HCT116 (cell line): ENCODE measurements around the gene CCDC9. TPM values are rescaled to one million over a fixed set of nuclear protein-coding genes. Genes with fewer than 3 reads are reported as not detected.

Experiments used
- ATAC-seq: fragments of 200-7000 bp; cut with Tn5 transposase; 2 replicates; pipeline ENCODE4 v1.9.1; 2020; ENCODE audit warnings: mild to moderate bottlenecking, moderate library complexity
- BruUV-seq: library from RNA; stranded (reverse); fragments of 400-500 nt; replicated peaks from 2 replicates; lab custom pipeline; 2021; lab: Mats Ljungman, UMichigan
- CTCF ChIA-PET: fragments of 300-600 bp; sonication (Branson Sonifier 250); formaldehyde crosslinking; loops from one replicate; lab custom pipeline; 2021; ENCODE audit warnings: antibody characterized with exemption; lab: Charles Lee
- POLR2A ChIA-PET: fragments of 300-600, 350-600 bp; sonication (Branson Sonifier 250); formaldehyde crosslinking; loops from one replicate; lab custom pipeline; 2021; ENCODE audit warnings: antibody characterized with exemption; lab: Charles Lee
- RAD21 ChIA-PET, 2 experiments: fragments of 300-600 bp; sonication (Branson Sonifier 250); formaldehyde crosslinking; loops; one replicate each; lab custom pipeline; 2023; ENCODE audit warnings: low total read pairs in 2 of 2; ENCODE audit not compliant: uncharacterized antibody in 2 of 2, unreplicated experiment in 2 of 2, low non-redundant PET in 1 of 2; lab: Charles Lee
- DNase-seq: peaks from one replicate; pipeline ENCODE4 v3.0.0-alpha.2; 2010; ENCODE audit warnings: low read depth, low spot score
- H2AFZ ChIP-seq: fragments of 200-600 bp; shearing (Covaris generic), sonication (generic); 2 replicates; pipeline ENCODE4 v1.6.1; 2017; ENCODE audit warnings: low read depth, mixed run types, mixed read lengths, antibody characterized with exemption, low read length; ENCODE audit not compliant: poor library complexity, severe bottlenecking
- H3K27ac ChIP-seq: 2 replicates; pipeline ENCODE4 v1.5.1; 2012; ENCODE audit warnings: low read depth, low read length
- H3K27me3 ChIP-seq: fragments of 200-600 bp; sonication (generic); 2 replicates; pipeline ENCODE4 v1.6.1; 2016; ENCODE audit warnings: mixed run types, low read length, mixed read lengths; ENCODE audit not compliant: insufficient read depth
- H3K36me3 ChIP-seq, 2 experiments: fragments of 200-500 bp in 1 of 2; fragments of 200-600 bp in 1 of 2; sonication (Bioruptor generic) in 1 of 2; sonication (generic) in 1 of 2; 2 replicates each; pipeline versions ENCODE4 v1.5.1 to v1.6.1; 2014 to 2016; ENCODE audit warnings: low read length in 2 of 2, inconsistent platforms in 1 of 2, mixed read lengths in 1 of 2, mixed run types in 1 of 2; ENCODE audit not compliant: insufficient read depth in 2 of 2, control insufficient read depth in 1 of 2
- H3K4me1 ChIP-seq, 2 experiments: fragments of 200-600 bp in 1 of 2; sonication (generic) in 1 of 2; 2 replicates each; pipeline versions ENCODE4 v1.5.1 to v1.6.1; 2012 to 2017; ENCODE audit warnings: low read length in 2 of 2, inconsistent platforms in 1 of 2, mild to moderate bottlenecking in 1 of 2, mixed read lengths in 1 of 2, mixed run types in 1 of 2, moderate library complexity in 1 of 2; ENCODE audit not compliant: insufficient read depth in 2 of 2, control insufficient read depth in 1 of 2
- H3K4me2 ChIP-seq: fragments of 200-600 bp; sonication (generic); 2 replicates; pipeline ENCODE4 v1.6.1; 2017; ENCODE audit warnings: mixed run types, low read length, mixed read lengths
- H3K4me3 ChIP-seq, 2 experiments: fragments of 200-600 bp in 1 of 2; sonication (generic) in 1 of 2; replicated peaks in 1 of 2; 2 replicates each; pipeline ENCODE4 v1.5.1; 2011 to 2016; ENCODE audit warnings: low read length in 2 of 2, control low read depth in 1 of 2, low read depth in 1 of 2, mild to moderate bottlenecking in 1 of 2, mixed read lengths in 1 of 2, mixed run types in 1 of 2
- H3K79me2 ChIP-seq: fragments of 200-600 bp; sonication (generic); 2 replicates; pipeline ENCODE4 v1.6.1; 2017; ENCODE audit warnings: mild to moderate bottlenecking, mixed run types, low read length, moderate library complexity, mixed read lengths; ENCODE audit not compliant: insufficient read depth
- H3K9ac ChIP-seq: fragments of 200-600 bp; sonication (generic); 2 replicates; pipeline ENCODE4 v1.6.1; 2016; ENCODE audit warnings: low read length, mixed read lengths
- H3K9me2 ChIP-seq: fragments of 200-600 bp; sonication (generic), shearing (Covaris generic); 2 replicates; pipeline ENCODE4 v1.6.1; 2017; ENCODE audit warnings: mixed run types, mild to moderate bottlenecking, moderate library complexity; ENCODE audit not compliant: insufficient read depth
- H3K9me3 ChIP-seq, 2 experiments: fragments of 200-500 bp in 1 of 2; fragments of 200-600 bp in 1 of 2; sonication (Bioruptor generic) in 1 of 2; sonication (generic) in 1 of 2; 2 replicates each; pipeline ENCODE4 v1.6.1; 2014 to 2017; ENCODE audit warnings: low read length in 2 of 2, mixed read lengths in 2 of 2, inconsistent platforms in 1 of 2, low read depth in 1 of 2, mild to moderate bottlenecking in 1 of 2, mixed run types in 1 of 2, moderate library complexity in 1 of 2; ENCODE audit not compliant: control insufficient read depth in 1 of 2, insufficient read depth in 1 of 2
- H4K20me1 ChIP-seq: fragments of 200-600 bp; sonication (generic), shearing (Covaris generic); 2 replicates; pipeline ENCODE4 v1.6.1; 2017; ENCODE audit warnings: mixed run types, mild to moderate bottlenecking, moderate library complexity; ENCODE audit not compliant: insufficient read depth
- ELF1 ChIP-seq: IDR thresholded peaks from 2 replicates; pipeline ENCODE4 v1.6.1; 2012; ENCODE audit warnings: low read depth, borderline replicate concordance
- EZH2 ChIP-seq: fragments of 200-600 bp; sonication (generic); IDR thresholded peaks from 2 replicates; pipeline ENCODE4 v1.6.1; 2017; ENCODE audit warnings: antibody characterized with exemption, mixed run types
- JUND ChIP-seq: IDR thresholded peaks from 2 replicates; pipeline ENCODE4 v1.6.1; 2012
- RAD21 ChIP-seq: IDR thresholded peaks from 2 replicates; pipeline ENCODE4 v1.6.1; 2012; ENCODE audit warnings: low read depth, mild to moderate bottlenecking
- SIN3A ChIP-seq: IDR thresholded peaks from 2 replicates; pipeline ENCODE4 v1.6.1; 2012; ENCODE audit warnings: low read depth
- TCF7L2 ChIP-seq: IDR thresholded peaks from 2 replicates; pipeline ENCODE4 v1.7.0; 2011; ENCODE audit warnings: borderline replicate concordance, inconsistent platforms; ENCODE audit not compliant: insufficient read depth, insufficient read length; ENCODE audit errors: extremely low read depth
- YY1 ChIP-seq: IDR thresholded peaks from 2 replicates; pipeline ENCODE4 v1.6.1; 2011; ENCODE audit warnings: low read length, low read depth, moderate library complexity, mild to moderate bottlenecking; ENCODE audit not compliant: insufficient replicate concordance; ENCODE audit errors: extremely low read depth
- ZFX ChIP-seq: fragments of 450-650 bp; IDR thresholded peaks from 2 replicates; pipeline ENCODE4 v1.6.1; 2017
- ZNF274 ChIP-seq: fragments of 200-500 bp; sonication (Bioruptor generic); IDR thresholded peaks from 2 replicates; pipeline ENCODE4 v1.6.1; 2014; ENCODE audit warnings: mild to moderate bottlenecking, low read depth, low read length, inconsistent platforms
- intact Hi-C: fragments of 100-400 bp; cut with micrococcal nuclease; formaldehyde crosslinking; loops from 2 replicates; pipeline ENCODE4 v1.10.0; 2022
- total RNA-seq: library from RNA; stranded (reverse); gene quantifications from one replicate; pipeline ENCODE4 v1.2.1, GENCODE V29; 2021; ENCODE audit not compliant: unreplicated experiment
- TF ChIP-seq, protein P1 (sequence below), 3 experiments: fragments of 200-600 bp in 1 of 3; sonication (generic) in 1 of 3; IDR thresholded peaks in 2 of 3; conservative IDR thresholded peaks in 1 of 3; 2 replicates each; pipeline ENCODE4 v1.5.1; 2012 to 2017; ENCODE audit warnings: low read depth in 2 of 3, low read length in 2 of 3, antibody characterized with exemption in 1 of 3, borderline replicate concordance in 1 of 3, control low read depth in 1 of 3, mild to moderate bottlenecking in 1 of 3, mixed read lengths in 1 of 3, mixed run types in 1 of 3, moderate library complexity in 1 of 3; ENCODE audit not compliant: insufficient read depth in 1 of 3

The CCDC9 gene
- total RNA-seq, 1 experiment from 2014 or later: 40.6 TPM

DNA sequence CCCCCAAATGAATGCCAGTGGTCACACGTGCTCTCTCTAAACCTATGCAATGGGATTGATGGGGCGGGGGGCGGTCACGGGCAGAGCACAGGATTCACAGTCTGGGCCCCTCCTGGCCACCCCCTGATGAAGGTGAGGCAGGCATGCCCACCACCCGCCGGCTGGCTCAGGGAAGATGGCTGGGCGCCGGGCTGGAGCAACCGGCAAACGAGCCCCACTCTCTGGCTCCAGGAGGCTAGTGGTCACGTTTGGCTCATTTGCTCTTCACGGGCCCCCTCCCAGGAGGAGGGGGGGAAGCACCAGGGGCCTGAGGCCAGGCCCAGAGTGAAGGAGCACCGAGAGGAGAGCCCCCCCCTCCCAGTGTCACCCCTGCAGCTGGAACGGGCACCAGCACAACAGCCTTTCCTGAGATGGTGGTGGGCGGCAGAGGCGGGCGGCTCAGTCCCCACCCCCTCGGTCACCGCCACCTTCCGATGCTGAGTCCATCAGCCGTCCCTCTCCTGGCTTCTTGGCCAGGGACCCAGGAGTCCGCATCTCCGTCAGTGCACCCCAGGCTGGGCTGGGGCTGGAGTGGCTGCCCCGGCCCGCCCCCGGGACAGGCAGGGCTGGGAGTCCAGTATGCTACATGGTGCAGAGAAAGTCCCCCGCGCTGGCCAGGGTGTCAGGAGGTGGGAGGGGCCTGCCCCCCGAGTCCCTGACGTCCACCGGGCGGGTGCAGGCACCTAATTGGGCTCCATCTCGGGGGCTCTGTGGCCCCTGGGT, 35.1 kb upstream of the CCDC9 start:
- H3K4me3 ChIP-seq: no peak overlapping the region
- H3K79me2 ChIP-seq: no peaks in the 10 kb centered on the region
- H3K9me2 ChIP-seq: no peaks in the 10 kb centered on the region
- ATAC-seq (no peak), DNase-seq (no peak)
- peaks cover 4 to 6% of the 10 kb centered on the region in 2 experiments; a peak in 1 of 4 replicates for H3K36me3 ChIP-seq
- intact Hi-C loops: no loop called here
- ChIA-PET POLR2A (no interaction called here), CTCF (interaction anchor here (1.8 kb wide), 1 partner anchor 11 kb away, joined by 6 read pairs; no protein-coding TSS in a partner anchor), RAD21 (no interaction called here)
- H3K9me3 ChIP-seq: no peaks in the 10 kb centered on the region
- H3K27ac ChIP-seq: no peak overlapping the region
- TF ChIP-seq EZH2 (no peak), ZFX (no peak), RAD21 (no peak), ELF1 (no peak), ZNF274 (no peak), TCF7L2 (no peak), YY1 (no peak), SIN3A (no peak), JUND (no peak)
- TF ChIP-seq, protein P1, sequence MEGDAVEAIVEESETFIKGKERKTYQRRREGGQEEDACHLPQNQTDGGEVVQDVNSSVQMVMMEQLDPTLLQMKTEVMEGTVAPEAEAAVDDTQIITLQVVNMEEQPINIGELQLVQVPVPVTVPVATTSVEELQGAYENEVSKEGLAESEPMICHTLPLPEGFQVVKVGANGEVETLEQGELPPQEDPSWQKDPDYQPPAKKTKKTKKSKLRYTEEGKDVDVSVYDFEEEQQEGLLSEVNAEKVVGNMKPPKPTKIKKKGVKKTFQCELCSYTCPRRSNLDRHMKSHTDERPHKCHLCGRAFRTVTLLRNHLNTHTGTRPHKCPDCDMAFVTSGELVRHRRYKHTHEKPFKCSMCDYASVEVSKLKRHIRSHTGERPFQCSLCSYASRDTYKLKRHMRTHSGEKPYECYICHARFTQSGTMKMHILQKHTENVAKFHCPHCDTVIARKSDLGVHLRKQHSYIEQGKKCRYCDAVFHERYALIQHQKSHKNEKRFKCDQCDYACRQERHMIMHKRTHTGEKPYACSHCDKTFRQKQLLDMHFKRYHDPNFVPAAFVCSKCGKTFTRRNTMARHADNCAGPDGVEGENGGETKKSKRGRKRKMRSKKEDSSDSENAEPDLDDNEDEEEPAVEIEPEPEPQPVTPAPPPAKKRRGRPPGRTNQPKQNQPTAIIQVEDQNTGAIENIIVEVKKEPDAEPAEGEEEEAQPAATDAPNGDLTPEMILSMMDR (IDR thresholded peaks at IDR 0.05 in 2 of 3, conservative IDR thresholded peaks at IDR 0.05 in 1 of 3; ENCODE audit: borderline replicate concordance in 1 of 3, insufficient read depth in 1 of 3, low read depth in 2 of 3, low read length in 2 of 3): no peak
- H3K4me1 ChIP-seq: peaks cover 7 to 10% of the 10 kb centered on the region in 2 experiments
- no peak overlapping the region for H3K9ac ChIP-seq
- H3K4me2 ChIP-seq: no peak overlapping the region
- H3K27me3 ChIP-seq: no peaks in the 10 kb centered on the region
- H2AFZ ChIP-seq: no peak overlapping the region
- no peaks in the 10 kb centered on the region for H4K20me1 ChIP-seq
- no TSS peak for BruUV-seq
